B cell (primary cell): ENCODE measurements around the gene SMTNL2.

Experiments
- EZH2 ChIP-seq: IDR thresholded peaks from 2 replicates; pipeline ENCODE4 v1.6.1; 2012; ENCODE audit warnings: borderline replicate concordance, low read depth, mild to moderate bottlenecking, moderate library complexity, low read length; ENCODE audit not compliant: insufficient read depth, poor library complexity, severe bottlenecking
- TF ChIP-seq, protein P1 (sequence below): fragments of 200-600 bp; IDR thresholded peaks from one replicate; pipeline ENCODE4 v1.8.0; 2022; ENCODE audit warnings: antibody characterized with exemption, mild to moderate bottlenecking

GRCh38 chr17:4573669-4574068 is 10.7 kb upstream of the SMTNL2 start:
- TF ChIP-seq, protein P1, sequence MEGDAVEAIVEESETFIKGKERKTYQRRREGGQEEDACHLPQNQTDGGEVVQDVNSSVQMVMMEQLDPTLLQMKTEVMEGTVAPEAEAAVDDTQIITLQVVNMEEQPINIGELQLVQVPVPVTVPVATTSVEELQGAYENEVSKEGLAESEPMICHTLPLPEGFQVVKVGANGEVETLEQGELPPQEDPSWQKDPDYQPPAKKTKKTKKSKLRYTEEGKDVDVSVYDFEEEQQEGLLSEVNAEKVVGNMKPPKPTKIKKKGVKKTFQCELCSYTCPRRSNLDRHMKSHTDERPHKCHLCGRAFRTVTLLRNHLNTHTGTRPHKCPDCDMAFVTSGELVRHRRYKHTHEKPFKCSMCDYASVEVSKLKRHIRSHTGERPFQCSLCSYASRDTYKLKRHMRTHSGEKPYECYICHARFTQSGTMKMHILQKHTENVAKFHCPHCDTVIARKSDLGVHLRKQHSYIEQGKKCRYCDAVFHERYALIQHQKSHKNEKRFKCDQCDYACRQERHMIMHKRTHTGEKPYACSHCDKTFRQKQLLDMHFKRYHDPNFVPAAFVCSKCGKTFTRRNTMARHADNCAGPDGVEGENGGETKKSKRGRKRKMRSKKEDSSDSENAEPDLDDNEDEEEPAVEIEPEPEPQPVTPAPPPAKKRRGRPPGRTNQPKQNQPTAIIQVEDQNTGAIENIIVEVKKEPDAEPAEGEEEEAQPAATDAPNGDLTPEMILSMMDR: no peak
- TF ChIP-seq EZH2: no peak
